HepG2 (cell line): ENCODE results near the gene EEF1AKMT3. TPM values are rescaled to one million over a fixed set of nuclear protein-coding genes. Genes with fewer than 3 reads are reported as not detected.

ENCODE experiments used
- CBX5 ChIP-seq: sonication (generic); formaldehyde crosslinking; IDR thresholded peaks from 2 replicates; pipeline ENCODE4 v1.4.0; 2020; ENCODE audit warnings: missing genetic modification reagents, borderline replicate concordance
- ELF4 ChIP-seq: sonication (generic); formaldehyde crosslinking; IDR thresholded peaks from 2 replicates; pipeline ENCODE4 v1.5.0; 2020; ENCODE audit warnings: missing genetic modification reagents, mild to moderate bottlenecking, moderate library complexity, borderline replicate concordance
- EZH2 ChIP-seq: conservative IDR thresholded peaks from 2 replicates; pipeline ENCODE4 v1.6.1; 2012; ENCODE audit warnings: mild to moderate bottlenecking, low read depth, low read length, moderate library complexity
- HHEX ChIP-seq: IDR thresholded peaks from 2 replicates; pipeline ENCODE4 v1.6.1; 2016; ENCODE audit warnings: control low read depth
- KMT2A ChIP-seq: sonication (generic); formaldehyde crosslinking; IDR thresholded peaks from 2 replicates; pipeline ENCODE4 v1.4.0; 2020; ENCODE audit warnings: missing genetic modification reagents
- NFKBIZ ChIP-seq: IDR thresholded peaks from 2 replicates; pipeline ENCODE4 v1.6.1; 2018; ENCODE audit warnings: missing genetic modification reagents, missing compliant biosample characterization
- REL ChIP-seq: sonication (generic); formaldehyde crosslinking; conservative IDR thresholded peaks from 2 replicates; pipeline ENCODE4 v1.8.0; 2022; ENCODE audit warnings: mild to moderate bottlenecking, missing genetic modification reagents, moderate library complexity
- RFXAP ChIP-seq: sonication (generic); formaldehyde crosslinking; IDR thresholded peaks from 2 replicates; pipeline ENCODE4 v1.4.0; 2020; ENCODE audit warnings: missing genetic modification reagents, borderline replicate concordance
- SRF ChIP-seq: IDR thresholded peaks from 2 replicates; pipeline ENCODE4 v1.6.1; 2011; ENCODE audit warnings: mild to moderate bottlenecking, low read depth, low read length, moderate library complexity
- TBX3 ChIP-seq: fragments of 450-650 bp; IDR thresholded peaks from 2 replicates; pipeline ENCODE4 v1.6.1; 2017; ENCODE audit warnings: antibody characterized with exemption, mild to moderate bottlenecking, inconsistent platforms, borderline replicate concordance
- TCF7L2 ChIP-seq: IDR thresholded peaks from 2 replicates; pipeline ENCODE4 v1.6.1; 2011; ENCODE audit warnings: mild to moderate bottlenecking, low read depth, low read length, moderate library complexity
- ZBTB1 ChIP-seq: sonication (generic); formaldehyde crosslinking; IDR thresholded peaks from 2 replicates; pipeline ENCODE4 v1.4.0; 2020; ENCODE audit warnings: missing genetic modification reagents, borderline replicate concordance
- ZNF101 ChIP-seq: sonication (generic); formaldehyde crosslinking; IDR thresholded peaks from 2 replicates; pipeline ENCODE4 v1.4.0; 2020; ENCODE audit warnings: mild to moderate bottlenecking, low read depth, missing genetic modification reagents, borderline replicate concordance
- ZNF552 ChIP-seq: sonication (generic); formaldehyde crosslinking; IDR thresholded peaks from 2 replicates; pipeline ENCODE4 v1.9.0; 2022; ENCODE audit warnings: missing genetic modification reagents, mild to moderate bottlenecking, borderline replicate concordance
- ZNF660 ChIP-seq: sonication (generic); formaldehyde crosslinking; IDR thresholded peaks from 2 replicates; pipeline ENCODE4 v1.5.1; 2020; ENCODE audit warnings: mild to moderate bottlenecking, low read depth, missing genetic modification reagents, borderline replicate concordance
- ZNF720 ChIP-seq: sonication (generic); formaldehyde crosslinking; IDR thresholded peaks from 2 replicates; pipeline ENCODE4 v1.4.0; 2020; ENCODE audit warnings: missing genetic modification reagents
- ZSCAN21 ChIP-seq: sonication (generic); formaldehyde crosslinking; IDR thresholded peaks from 2 replicates; pipeline ENCODE4 v1.8.0; 2022; ENCODE audit warnings: mild to moderate bottlenecking, missing genetic modification reagents, moderate library complexity, borderline replicate concordance
- ZSCAN25 ChIP-seq: sonication (generic); formaldehyde crosslinking; IDR thresholded peaks from 2 replicates; pipeline ENCODE4 v1.8.0; 2022; ENCODE audit warnings: mild to moderate bottlenecking, missing genetic modification reagents
- ZZZ3 ChIP-seq: sonication (generic); formaldehyde crosslinking; IDR thresholded peaks from 2 replicates; pipeline ENCODE4 v1.4.0; 2020; ENCODE audit warnings: missing genetic modification reagents, mild to moderate bottlenecking, borderline replicate concordance
- polyA plus RNA-seq, 8 experiments: library from polyadenylated mRNA; depleted of rRNA in 3 of 8; stranded (reverse) in 7 of 8; unstranded in 1 of 8; fragments of >200 nt; fragmentation: Illumina TruSeq in 4 of 8; extraction: Trizol in 4 of 8; gene quantifications; 2 replicates each; pipeline versions ENCODE4 v1.2.1 to v1.2.3, GENCODE V29; 2011 to 2016; ENCODE audit warnings: low read depth in 4 of 8, missing spikeins in 1 of 8, mixed read lengths in 1 of 8; ENCODE audit not compliant: insufficient read depth in 1 of 8
- total RNA-seq, 5 experiments: library from RNA; depleted of rRNA; stranded (reverse); fragments of >200 nt; fragmentation: Illumina TruSeq; extraction: Trizol; gene quantifications; 2 replicates each; pipeline ENCODE4 v1.2.3, GENCODE V29; 2016; ENCODE audit warnings: low read depth in 1 of 5
- TF ChIP-seq, protein P1 (sequence below): sonication (generic); formaldehyde crosslinking; IDR thresholded peaks from 2 replicates; pipeline ENCODE4 v1.4.0; 2020; ENCODE audit warnings: missing genetic modification reagents
- TF ChIP-seq, protein P2 (sequence below): sonication (generic); formaldehyde crosslinking; IDR thresholded peaks from 2 replicates; pipeline ENCODE4 v1.8.0; 2022; ENCODE audit warnings: mild to moderate bottlenecking, missing genetic modification reagents
- TF ChIP-seq, protein P3 (sequence below): IDR thresholded peaks from 2 replicates; pipeline ENCODE4 v1.6.1; 2016
- TF ChIP-seq, protein P4 (sequence below): sonication (generic); formaldehyde crosslinking; IDR thresholded peaks from 2 replicates; pipeline ENCODE4 v1.4.0; 2020; ENCODE audit warnings: missing genetic modification reagents, borderline replicate concordance

EEF1AKMT3 gene
- total and polyA plus RNA-seq, 2 of the 13 experiments (the other 11 are each of a cell fraction or from before 2014, with no cell fraction given) = 4.7 to 11.4 TPM

DNA sequence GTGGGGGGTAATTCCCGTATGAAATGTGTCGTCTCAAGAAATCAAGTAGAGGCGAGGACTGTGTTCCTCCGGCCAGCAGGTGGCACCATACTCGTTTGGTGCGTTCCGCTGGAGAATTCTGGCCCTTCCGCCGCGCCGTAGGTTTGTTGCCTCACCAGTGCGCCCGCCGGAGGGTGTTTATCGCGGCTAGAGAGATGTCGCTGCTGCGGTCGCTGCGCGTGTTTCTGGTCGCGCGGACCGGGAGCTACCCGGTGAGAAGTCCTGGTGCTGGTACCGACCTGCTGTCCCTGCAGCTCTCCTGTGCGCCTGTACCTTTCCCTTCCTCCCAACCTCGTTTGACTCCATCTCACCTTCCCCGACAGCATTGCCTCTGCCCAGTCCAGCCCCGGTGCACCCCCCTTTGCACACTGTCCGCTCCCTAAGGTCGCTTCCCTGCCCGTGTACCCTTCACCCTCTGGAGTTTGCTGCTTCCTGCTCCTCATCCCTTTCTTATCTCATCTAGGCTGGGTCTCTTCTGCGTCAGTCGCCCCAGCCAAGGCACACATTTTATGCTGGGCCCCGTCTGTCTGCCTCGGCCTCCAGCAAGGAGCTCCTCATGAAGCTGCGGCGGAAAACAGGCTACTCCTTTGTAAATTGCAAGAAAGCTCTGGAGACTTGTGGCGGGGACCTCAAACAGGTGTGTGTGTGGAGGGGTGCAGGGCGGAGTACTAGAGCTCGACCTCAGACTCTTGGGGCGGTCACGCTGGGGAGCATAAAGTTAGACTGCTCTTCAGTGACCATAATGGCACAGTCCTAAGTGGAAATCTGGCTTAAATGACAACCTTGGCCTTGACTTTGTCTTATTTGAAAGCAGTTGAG, 10.4 kb downstream of the EEF1AKMT3 start, which contains the start of gene TSFM (continued):
- TF ChIP-seq KMT2A (CRISPR knock-in tag) (peak; percentile 94), NFKBIZ (no peak), ZSCAN25 (CRISPR knock-in tag) (no peak), TBX3 (no peak), ZNF101 (CRISPR knock-in tag) (no peak; the same call in 1 of the 2 replicates), ZNF720 (CRISPR knock-in tag) (no peak), REL (no peak), HHEX (CRISPR knock-in tag) (no peak), ZNF552 (no peak), ELF4 (peak; percentile 39; the same call in 1 of the 2 replicates), ZZZ3 (CRISPR knock-in tag) (no peak; the same call in 1 of the 2 replicates), ZSCAN21 (CRISPR knock-in tag) (peak; percentile 85; the same call in 1 of the 2 replicates), RFXAP (CRISPR knock-in tag) (peak; percentile 86), ZBTB1 (CRISPR knock-in tag) (no peak), TCF7L2 (no peak), EZH2 (no peak), SRF (peak; percentile 11; the same call in 1 of the 2 replicates), CBX5 (peak; percentile 83; the same call in 1 of the 2 replicates), ZNF660 (CRISPR knock-in tag) (no peak)
- TF ChIP-seq, protein P1, sequence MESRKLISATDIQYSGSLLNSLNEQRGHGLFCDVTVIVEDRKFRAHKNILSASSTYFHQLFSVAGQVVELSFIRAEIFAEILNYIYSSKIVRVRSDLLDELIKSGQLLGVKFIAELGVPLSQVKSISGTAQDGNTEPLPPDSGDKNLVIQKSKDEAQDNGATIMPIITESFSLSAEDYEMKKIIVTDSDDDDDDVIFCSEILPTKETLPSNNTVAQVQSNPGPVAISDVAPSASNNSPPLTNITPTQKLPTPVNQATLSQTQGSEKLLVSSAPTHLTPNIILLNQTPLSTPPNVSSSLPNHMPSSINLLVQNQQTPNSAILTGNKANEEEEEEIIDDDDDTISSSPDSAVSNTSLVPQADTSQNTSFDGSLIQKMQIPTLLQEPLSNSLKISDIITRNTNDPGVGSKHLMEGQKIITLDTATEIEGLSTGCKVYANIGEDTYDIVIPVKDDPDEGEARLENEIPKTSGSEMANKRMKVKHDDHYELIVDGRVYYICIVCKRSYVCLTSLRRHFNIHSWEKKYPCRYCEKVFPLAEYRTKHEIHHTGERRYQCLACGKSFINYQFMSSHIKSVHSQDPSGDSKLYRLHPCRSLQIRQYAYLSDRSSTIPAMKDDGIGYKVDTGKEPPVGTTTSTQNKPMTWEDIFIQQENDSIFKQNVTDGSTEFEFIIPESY (CRISPR knock-in tag) = peak; percentile 51
- TF ChIP-seq, protein P2, sequence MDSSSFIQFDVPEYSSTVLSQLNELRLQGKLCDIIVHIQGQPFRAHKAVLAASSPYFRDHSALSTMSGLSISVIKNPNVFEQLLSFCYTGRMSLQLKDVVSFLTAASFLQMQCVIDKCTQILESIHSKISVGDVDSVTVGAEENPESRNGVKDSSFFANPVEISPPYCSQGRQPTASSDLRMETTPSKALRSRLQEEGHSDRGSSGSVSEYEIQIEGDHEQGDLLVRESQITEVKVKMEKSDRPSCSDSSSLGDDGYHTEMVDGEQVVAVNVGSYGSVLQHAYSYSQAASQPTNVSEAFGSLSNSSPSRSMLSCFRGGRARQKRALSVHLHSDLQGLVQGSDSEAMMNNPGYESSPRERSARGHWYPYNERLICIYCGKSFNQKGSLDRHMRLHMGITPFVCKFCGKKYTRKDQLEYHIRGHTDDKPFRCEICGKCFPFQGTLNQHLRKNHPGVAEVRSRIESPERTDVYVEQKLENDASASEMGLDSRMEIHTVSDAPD (CRISPR knock-in tag) = no peak
- TF ChIP-seq, protein P3, sequence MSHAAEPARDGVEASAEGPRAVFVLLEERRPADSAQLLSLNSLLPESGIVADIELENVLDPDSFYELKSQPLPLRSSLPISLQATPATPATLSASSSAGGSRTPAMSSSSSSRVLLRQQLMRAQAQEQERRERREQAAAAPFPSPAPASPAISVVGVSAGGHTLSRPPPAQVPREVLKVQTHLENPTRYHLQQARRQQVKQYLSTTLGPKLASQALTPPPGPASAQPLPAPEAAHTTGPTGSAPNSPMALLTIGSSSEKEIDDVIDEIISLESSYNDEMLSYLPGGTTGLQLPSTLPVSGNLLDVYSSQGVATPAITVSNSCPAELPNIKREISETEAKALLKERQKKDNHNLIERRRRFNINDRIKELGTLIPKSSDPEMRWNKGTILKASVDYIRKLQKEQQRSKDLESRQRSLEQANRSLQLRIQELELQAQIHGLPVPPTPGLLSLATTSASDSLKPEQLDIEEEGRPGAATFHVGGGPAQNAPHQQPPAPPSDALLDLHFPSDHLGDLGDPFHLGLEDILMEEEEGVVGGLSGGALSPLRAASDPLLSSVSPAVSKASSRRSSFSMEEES (CRISPR knock-in tag) = peak; percentile 76; the same call in 1 of the 2 replicates
- TF ChIP-seq, protein P4, sequence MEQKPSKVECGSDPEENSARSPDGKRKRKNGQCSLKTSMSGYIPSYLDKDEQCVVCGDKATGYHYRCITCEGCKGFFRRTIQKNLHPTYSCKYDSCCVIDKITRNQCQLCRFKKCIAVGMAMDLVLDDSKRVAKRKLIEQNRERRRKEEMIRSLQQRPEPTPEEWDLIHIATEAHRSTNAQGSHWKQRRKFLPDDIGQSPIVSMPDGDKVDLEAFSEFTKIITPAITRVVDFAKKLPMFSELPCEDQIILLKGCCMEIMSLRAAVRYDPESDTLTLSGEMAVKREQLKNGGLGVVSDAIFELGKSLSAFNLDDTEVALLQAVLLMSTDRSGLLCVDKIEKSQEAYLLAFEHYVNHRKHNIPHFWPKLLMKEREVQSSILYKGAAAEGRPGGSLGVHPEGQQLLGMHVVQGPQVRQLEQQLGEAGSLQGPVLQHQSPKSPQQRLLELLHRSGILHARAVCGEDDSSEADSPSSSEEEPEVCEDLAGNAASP = peak; percentile 57; the same call in 1 of the 2 replicates
